Upper lobe of right lung (tissue), 1 donor: Measurements from ENCODE around the gene BICDL1. TPM values are rescaled to one million over a fixed set of nuclear protein-coding genes. Genes with fewer than 3 reads are reported as not detected.

Experiments used
- ATAC-seq: fragments of 200-7000 bp; cut with Tn5 transposase; one replicate; pipeline ENCODE4 v1.9.1; 2020; ENCODE audit warnings: mild to moderate bottlenecking, moderate library complexity
- DNase-seq: peaks from one replicate; pipeline ENCODE4 v3.0.0-alpha.2; 2020
- H3K27ac ChIP-seq: fragments of 200-600 bp; one replicate; pipeline ENCODE4 v1.8.0; 2022
- H3K27me3 ChIP-seq: fragments of 200-600 bp; one replicate; pipeline ENCODE4 v1.8.0; 2022; ENCODE audit warnings: mild to moderate bottlenecking
- H3K36me3 ChIP-seq: fragments of 200-600 bp; one replicate; pipeline ENCODE4 v1.8.0; 2022
- H3K4me1 ChIP-seq: fragments of 200-600 bp; one replicate; pipeline ENCODE4 v1.8.0; 2022
- H3K4me3 ChIP-seq: fragments of 200-600 bp; one replicate; pipeline ENCODE4 v1.8.0; 2022; ENCODE audit warnings: mild to moderate bottlenecking
- H3K9me3 ChIP-seq: fragments of 200-600 bp; one replicate; pipeline ENCODE4 v1.8.0; 2022
- intact Hi-C: fragments of 100-400 bp; cut with DNase I; formaldehyde crosslinking; loops from one replicate; pipeline ENCODE4 v1.11.0; 2022
- total RNA-seq: library from RNA; stranded (reverse); fragmentation: NEBNext Ultra II Directional; extraction: Animal tissue kit (Norgen Biotek cat#: 25700); gene quantifications from one replicate; pipeline ENCODE4 v1.2.1, GENCODE V29; 2021
- TF ChIP-seq, protein P1 (sequence below): fragments of 200-600 bp; IDR thresholded peaks from one replicate; pipeline ENCODE4 v1.8.0; 2022; ENCODE audit warnings: antibody characterized with exemption
- donor health status: DM: no; HTN: yes; CAD: no; lungs with severe emphysema.

The BICDL1 gene
- total RNA-seq, 1 donor from 2014 or later, result 20.6 TPM

DNA sequence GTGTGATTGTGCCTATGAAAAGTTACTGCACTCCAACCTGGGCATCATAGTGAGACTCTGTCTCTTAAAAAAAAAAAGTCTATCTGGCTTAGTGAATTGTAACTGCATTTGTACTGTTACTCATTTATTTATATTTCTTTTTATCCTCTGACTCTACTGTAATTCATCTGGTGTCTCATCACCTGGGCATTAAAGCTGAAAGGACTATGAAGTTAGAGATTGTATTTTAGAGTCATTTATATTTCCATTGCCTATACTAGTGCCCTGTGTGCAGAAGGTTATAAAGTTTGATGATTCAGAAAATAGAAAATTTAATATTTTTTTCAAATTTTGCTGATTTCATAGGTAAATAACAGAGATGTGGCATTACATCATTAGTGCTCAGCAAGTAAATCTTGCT, 30.2 kb downstream of the BICDL1 start:
- no peak overlapping the region for H3K27ac ChIP-seq
- no peaks in the 10 kb centered on the region for H3K9me3 ChIP-seq
- ATAC-seq (no peak), DNase-seq (no peak)
- intact Hi-C loops, result no loop called here
- H3K4me3 ChIP-seq, result no peak overlapping the region
- H3K4me1 ChIP-seq, result no peaks in the 10 kb centered on the region
- H3K27me3 ChIP-seq, result no peaks in the 10 kb centered on the region
- TF ChIP-seq, protein P1, sequence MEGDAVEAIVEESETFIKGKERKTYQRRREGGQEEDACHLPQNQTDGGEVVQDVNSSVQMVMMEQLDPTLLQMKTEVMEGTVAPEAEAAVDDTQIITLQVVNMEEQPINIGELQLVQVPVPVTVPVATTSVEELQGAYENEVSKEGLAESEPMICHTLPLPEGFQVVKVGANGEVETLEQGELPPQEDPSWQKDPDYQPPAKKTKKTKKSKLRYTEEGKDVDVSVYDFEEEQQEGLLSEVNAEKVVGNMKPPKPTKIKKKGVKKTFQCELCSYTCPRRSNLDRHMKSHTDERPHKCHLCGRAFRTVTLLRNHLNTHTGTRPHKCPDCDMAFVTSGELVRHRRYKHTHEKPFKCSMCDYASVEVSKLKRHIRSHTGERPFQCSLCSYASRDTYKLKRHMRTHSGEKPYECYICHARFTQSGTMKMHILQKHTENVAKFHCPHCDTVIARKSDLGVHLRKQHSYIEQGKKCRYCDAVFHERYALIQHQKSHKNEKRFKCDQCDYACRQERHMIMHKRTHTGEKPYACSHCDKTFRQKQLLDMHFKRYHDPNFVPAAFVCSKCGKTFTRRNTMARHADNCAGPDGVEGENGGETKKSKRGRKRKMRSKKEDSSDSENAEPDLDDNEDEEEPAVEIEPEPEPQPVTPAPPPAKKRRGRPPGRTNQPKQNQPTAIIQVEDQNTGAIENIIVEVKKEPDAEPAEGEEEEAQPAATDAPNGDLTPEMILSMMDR, result no peak
- H3K36me3 ChIP-seq, result no peaks in the 10 kb centered on the region

DNA sequence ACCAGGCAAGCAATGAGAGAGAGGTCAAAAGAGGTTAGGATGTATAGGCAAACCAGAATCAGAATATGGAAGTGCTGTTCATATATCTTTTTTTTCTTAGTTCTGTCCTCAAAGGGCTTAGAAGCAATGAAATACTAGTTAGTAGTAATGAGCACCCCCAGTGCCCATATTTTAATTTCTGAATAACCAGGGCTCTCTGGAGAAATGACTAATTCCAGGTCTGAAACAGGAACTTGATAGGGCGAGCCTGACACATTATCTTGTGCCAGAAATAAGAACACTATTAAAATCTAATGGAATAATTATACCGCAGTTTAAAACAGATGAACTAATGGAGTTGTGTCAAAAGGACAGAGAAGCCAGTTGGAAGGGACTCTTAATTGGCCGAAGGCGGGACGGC, 30.9 kb downstream of the BICDL1 start:
- Histone ChIP-seq H3K4me3 (no peak overlapping the region), H3K4me1 (no peaks in the 10 kb centered on the region), H3K27me3 (no peaks in the 10 kb centered on the region), H3K9me3 (no peaks in the 10 kb centered on the region), H3K27ac (no peak overlapping the region), H3K36me3 (no peaks in the 10 kb centered on the region)
- DNase-seq (no peak), ATAC-seq (no peak)
- intact Hi-C loops, result no loop called here
- TF ChIP-seq, protein P1, result no peak

DNA sequence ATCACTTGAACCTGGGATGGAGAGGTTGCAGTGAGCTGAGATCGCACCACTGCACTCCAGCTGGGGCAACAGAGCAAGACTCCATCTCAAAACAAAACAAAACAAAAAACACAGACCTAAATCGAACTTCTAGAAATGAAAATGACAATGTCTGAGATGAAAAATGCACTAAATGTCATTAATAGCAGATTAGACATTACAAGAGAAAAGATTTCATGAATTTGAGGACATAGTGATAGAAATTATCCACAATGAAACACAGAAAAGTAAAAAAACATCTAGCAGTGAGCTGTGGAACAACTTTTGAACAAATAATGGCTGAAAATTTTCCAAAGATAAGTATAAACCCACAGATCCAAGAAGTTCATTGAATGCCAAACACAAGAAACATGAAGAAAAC, 35.2 kb downstream of the BICDL1 start:
- Histone ChIP-seq H3K27me3 (no peaks in the 10 kb centered on the region), H3K4me3 (no peak overlapping the region), H3K9me3 (no peaks in the 10 kb centered on the region), H3K4me1 (no peaks in the 10 kb centered on the region), H3K36me3 (no peaks in the 10 kb centered on the region), H3K27ac (no peak overlapping the region)
- ATAC-seq, result no peak
- intact Hi-C loops, result no loop called here
- no peak for DNase-seq
- TF ChIP-seq, protein P1, result no peak

DNA sequence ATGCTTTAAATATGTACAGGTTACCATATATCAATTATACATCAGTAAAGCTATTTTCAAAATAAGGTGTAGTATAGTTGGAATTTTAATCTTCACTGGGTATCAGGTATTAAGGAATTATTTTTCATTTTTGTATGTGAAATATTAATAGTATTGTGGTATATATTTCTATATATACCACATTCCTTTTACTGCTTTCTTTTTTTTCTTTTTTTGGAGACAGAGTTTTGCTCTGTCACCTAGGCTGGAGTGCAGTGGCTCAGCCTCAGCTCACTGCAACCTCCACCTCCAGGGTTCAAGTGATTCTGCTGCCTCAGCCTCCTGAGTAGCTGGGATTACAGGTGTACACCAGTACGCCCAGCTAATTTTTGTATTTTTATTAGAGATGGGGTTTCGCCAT, 36.6 kb downstream of the BICDL1 start:
- intact Hi-C loops, result no loop called here
- no peak overlapping the region for H3K27ac ChIP-seq
- H3K4me1 ChIP-seq, result no peaks in the 10 kb centered on the region
- TF ChIP-seq, protein P1, result no peak
- ATAC-seq, result no peak
- no peak overlapping the region for H3K4me3 ChIP-seq
- no peak for DNase-seq
- H3K27me3 ChIP-seq, result no peaks in the 10 kb centered on the region
- no peaks in the 10 kb centered on the region for H3K36me3 ChIP-seq
- no peaks in the 10 kb centered on the region for H3K9me3 ChIP-seq

DNA sequence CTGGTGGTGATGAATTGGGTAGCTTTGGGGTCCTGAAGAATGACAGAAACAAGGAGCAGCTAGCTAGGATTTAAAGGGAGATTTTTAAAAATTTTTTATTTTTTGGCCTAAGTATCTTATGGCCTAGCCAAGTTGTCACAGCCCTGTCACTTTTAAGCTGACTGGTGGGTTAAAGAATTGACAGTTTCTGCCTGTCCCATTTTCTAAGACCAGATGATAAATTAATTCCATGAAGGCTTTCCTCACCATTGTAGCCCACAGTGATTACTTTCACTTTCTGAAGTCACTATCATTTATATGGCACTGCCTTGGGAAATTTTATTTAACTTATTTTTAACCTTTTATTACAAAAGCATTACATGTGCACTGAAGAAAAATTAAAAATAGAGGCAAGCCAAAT, 43.2 kb downstream of the BICDL1 start:
- Histone ChIP-seq H3K36me3 (no peaks in the 10 kb centered on the region), H3K4me3 (no peak overlapping the region), H3K9me3 (no peaks in the 10 kb centered on the region), H3K4me1 (no peaks in the 10 kb centered on the region), H3K27ac (no peak overlapping the region), H3K27me3 (no peaks in the 10 kb centered on the region)
- TF ChIP-seq, protein P1, result no peak
- DNase-seq (no peak), ATAC-seq (no peak)
- intact Hi-C loops, result no loop called here

DNA sequence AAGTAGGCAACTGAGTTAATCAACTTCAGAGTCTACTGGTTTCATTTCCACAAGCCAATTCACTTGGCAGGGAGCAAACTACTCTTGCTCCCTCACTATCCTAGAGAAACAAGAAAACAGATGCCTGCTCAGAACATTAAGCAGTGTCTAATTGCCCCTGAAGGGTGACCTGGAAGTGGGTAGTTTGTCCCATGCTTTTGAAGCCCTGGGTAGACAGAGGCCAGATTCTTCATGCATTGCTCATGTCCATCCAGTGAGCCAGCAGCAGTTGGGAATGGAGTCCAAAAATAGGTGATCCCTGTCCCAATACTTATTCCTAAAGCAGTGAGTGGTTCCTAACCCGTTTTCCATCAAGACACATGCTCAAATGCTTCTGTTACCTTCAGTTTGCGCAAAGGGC, 48.8 kb downstream of the BICDL1 start:
- H3K4me1 ChIP-seq, result no peaks in the 10 kb centered on the region
- no peaks in the 10 kb centered on the region for H3K36me3 ChIP-seq
- ATAC-seq, result no peak
- H3K9me3 ChIP-seq, result no peaks in the 10 kb centered on the region
- H3K27ac ChIP-seq, result no peak overlapping the region
- no peaks in the 10 kb centered on the region for H3K27me3 ChIP-seq
- no peak for DNase-seq
- intact Hi-C loops, result no loop called here
- TF ChIP-seq, protein P1, result no peak
- H3K4me3 ChIP-seq, result no peak overlapping the region
